HG03520 (cell line): ENCODE data around the gene MGRN1.

Experiments
- ATAC-seq: cut with Tn5 transposase; IDR thresholded peaks from one replicate; pipeline ENCODE4 v1.9.1; 2021; ENCODE audit warnings: mild to moderate bottlenecking, moderate library complexity; ENCODE audit not compliant: unreplicated experiment

The MGRN1 gene

DNA sequence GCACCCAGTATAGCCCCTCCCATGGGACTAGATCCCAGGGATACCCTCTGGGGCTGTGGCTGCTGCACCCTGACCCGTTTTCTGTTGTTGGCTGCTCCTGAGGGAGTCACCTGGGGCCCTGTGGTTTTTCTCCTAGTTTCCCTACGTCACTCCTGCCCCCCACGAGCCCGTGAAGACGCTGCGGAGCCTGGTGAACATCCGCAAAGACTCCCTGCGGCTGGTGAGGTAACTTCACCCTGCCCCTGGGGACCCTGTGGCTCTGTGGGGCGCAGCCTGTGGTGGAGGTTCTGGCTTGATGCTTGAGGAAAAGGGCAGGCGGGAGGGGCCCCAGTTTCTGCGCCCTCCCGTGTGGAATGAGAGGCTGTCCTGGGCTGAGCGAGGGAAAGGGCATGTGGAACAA is 27.2 kb downstream of the MGRN1 start:
- ATAC-seq = no peak

DNA sequence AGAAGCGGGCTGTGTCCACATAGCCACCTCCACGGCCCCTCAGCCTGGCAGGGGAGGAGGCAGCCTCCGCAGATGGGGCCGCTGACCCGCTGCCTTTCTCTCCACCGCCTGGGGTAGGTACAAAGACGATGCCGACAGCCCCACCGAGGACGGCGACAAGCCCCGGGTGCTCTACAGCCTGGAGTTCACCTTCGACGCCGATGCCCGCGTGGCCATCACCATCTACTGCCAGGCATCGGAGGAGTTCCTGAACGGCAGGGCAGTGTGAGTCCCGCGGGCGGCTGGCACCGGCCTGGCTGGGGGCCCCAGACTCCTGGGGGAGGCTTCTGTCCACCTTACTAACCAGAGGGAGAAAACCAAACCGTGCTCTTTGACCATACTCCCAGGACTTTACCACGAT is 27.9 kb downstream of the MGRN1 start:
- ATAC-seq = no peak

DNA sequence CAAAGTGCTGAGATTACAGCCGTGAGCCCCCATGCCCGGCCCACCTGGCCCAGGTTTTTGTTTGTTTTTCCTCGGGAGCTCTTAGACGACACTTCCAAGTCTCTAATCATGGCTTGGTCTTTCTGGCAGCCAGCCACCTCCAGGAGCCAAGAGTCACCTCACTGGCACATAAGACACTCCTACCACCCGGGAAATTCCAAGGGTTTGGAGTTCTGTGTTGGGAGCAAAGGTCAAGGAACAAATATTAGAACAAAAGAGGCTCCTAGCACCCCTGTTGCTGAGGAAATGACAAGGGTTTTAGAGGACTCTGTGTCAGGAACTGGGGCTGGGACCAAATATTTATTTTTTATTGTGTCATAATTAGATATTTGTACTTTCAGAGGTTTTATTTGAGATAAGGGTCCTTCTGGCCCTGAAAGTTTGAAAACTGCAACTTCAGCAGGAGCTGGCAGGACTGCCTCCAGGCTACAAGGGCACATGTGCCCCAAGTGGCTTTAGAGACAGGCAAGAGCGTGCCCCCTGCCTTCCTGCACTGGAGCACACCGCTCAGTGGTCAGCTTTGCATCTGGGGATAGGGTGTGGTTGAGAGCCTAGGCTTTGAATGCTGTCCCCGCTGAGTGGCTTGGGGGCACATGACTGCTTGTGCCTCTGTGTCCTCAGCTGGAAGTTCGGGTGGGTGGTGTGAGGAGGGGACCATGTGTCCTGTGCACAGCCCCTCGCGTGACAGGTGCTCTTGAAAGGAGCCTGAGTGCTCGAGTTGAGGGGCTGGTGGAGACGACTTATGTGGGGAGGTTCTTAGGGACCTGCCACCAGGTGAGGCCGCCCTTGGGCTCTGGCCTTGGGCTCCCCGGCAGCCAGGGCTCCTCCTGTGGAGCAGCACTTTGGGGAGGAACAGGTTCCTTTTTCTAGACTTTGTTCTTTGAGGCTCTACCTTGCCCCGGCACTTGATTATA is 29.7 kb downstream of the MGRN1 start:
- ATAC-seq = no peak

DNA sequence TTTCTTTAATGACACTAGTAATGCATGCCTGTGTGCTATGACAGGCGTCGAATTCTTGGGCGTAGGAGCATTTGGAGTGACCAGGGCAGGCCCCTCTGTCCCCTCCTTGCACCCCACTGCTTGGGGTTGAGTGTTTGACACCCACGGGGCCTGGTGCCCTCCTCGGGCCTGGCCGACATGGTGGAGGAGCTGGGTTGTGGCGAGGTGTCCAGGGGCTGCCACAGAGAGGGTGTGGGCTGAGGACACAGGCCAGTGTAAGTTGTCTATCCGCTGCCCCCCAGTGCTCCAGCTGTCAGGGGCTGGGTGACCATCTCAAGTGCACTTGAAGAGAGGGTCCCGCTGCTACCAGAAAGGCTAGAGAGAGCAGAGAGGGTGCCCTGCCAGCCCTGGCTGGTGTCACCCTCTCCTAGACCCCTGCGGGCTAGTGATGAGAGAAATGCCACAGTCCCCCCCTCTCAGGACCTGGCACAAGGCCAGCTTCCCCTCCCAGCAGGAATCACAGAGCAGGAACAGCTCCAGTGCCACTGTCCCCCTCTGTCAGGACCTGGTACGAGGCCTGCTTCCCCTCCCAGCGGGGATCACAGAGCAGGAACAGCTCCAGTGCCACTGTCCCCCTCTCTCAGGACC is 30.5 kb downstream of the MGRN1 start:
- no peak for ATAC-seq

DNA sequence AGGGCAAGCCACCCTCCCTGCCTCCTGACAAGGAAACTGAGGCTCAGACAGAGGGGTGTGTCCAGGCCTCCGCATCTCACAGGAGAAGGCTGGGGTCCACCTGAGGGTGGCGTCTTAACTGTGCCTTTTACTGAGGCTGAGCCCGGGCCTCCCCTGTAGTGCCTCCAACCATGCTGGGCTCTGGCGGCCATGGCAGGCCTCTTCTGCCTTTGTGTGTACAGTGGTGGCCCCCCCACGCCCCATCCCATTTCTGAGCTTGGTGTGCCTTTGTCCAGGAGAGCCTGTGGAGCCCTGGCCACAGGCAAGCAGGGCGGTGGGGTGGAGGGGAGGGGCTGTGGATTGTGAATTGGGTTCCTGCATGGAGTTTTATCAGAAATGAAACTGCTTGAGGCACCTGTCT is 31.2 kb downstream of the MGRN1 start:
- no peak for ATAC-seq

DNA sequence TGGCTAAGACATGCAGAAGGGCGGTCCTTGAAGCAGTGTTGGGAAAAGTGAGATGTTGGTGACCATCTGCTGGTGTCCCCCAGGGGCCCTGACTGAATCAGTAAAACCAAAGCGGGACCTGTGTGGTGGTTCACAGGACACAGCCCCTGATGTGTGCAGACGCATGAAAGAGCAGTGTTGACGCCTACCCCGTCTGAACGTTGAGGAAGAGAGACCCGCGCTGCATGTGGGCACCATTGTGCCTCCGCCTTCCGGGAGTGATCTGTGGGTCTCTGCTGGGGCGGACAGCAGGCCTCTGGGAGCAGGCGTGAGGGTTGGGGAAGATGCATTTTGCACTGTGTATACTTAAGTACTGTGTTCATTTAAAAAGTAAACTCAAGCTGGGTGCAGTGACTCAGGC is 31.6 kb downstream of the MGRN1 start:
- ATAC-seq = no peak

DNA sequence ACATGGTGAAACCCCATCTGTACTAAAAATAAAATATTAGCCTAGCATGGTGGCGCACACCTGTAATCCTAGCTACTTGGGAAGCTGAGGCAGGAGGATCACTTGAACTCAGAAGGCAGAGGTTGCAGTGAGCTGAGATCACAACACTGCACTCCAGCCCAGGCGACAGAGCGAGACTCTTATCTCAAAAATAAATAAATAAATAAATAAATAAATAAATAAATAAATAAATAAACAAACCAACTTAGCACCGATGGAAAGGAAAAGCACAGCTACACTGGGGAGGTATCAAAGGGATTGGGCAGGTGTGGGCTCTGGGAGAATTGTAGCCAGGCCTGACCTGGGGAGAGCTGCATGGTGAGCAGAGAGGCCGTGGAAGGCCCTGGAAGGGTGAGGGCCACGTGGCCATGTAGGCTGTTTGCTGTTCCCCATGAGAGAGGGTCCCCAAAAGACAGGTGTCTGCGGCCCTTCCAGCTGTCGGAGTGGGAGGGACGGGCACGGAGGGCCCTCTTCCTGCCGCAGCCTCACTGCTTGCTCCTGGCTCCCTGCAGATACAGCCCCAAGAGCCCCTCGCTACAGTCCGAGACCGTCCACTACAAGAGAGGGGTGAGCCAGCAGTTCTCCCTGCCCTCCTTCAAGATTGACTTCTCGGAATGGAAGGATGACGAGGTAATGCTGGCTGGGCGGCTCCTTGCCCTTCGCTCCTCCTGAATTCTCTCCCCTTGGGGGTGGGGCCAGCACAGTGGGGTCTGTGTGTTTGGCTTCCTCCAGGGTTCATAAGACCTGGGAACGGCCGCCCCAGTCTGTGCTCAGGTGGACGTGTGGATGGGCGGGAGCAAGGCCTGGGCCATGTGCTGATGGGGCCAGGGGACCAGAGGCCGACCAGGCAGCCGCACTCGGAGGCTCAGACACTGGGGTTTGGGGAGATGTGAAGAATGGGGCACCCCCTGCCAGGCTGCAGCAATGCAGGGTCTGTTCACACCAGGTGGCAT is 32.4 kb downstream of the MGRN1 start:
- no peak for ATAC-seq

DNA sequence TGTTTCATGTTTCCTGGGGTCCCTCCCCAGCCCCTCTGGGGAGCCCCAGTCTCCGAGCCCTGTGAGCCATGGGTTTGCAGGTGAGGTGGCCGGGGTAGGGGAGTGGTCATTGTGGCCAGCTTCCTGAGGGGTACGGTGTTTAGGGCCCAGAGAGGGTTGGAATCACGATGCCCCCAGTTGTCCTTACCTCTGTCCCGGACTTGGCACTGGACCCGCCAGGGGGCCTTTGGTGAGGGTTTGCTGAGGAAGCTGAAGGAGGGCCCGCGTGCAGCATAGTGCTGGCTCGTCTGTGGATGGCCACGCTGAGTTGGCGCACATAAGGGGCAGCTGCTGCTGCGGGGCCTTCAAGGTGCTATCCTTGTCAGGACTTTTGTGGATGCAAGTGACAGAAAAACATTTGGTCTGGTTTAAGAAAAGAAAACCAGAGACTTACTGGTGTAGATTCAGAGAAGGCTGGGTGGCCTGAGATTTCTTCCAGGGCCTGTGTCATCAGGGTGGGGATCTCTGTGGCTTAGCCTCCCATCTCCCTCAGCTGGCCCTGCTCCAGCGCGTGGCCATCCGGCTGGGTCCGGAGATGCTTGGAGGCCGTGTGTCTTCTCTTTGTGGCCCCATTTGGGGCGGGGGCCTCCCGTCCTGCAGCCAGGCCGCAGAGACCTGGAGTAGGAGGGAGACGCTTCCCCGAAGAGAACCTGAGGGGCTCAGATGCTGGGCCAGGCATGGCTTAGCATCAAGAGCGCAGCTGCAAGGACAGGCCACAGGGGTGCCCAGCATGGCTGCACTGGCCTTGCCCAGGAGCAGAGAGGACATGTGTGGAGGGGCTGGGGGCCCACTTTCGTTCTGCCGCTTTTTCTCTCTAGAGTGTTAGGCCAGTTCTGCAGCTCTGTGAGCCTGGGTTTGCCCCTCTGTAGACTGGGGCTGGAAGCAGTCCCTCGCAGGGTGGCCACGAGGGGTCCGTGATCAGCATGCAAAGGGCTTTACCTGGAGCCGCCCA is 35.0 kb downstream of the MGRN1 start:
- ATAC-seq = no peak

DNA sequence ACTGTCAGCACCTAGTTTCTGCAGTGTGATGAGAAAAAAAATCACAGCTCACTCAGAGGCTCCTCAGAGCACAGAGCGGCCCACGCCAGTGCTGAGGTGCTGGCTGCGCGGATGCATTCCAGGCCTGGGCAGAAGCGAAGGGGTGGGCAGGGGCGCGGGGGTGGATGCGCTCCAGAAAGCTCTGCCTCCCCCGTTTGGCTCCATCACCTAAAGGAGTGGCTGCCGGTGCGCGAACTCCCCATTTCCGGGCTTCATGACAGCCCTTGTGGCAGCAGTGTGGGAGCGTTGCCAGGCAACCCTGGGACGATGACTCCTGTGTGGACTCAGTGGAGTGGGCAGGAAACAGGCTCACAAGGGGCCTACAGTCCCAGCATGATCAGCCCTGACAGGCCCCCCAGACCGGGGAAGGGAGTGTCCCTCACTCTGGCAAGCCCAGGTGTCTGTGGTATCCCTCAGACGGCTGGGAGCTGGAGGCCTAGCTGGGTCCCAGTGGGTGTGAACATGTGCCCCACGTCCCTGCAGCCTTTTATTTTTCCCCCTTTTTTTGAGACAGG is 35.9 kb downstream of the MGRN1 start:
- ATAC-seq = no peak

DNA sequence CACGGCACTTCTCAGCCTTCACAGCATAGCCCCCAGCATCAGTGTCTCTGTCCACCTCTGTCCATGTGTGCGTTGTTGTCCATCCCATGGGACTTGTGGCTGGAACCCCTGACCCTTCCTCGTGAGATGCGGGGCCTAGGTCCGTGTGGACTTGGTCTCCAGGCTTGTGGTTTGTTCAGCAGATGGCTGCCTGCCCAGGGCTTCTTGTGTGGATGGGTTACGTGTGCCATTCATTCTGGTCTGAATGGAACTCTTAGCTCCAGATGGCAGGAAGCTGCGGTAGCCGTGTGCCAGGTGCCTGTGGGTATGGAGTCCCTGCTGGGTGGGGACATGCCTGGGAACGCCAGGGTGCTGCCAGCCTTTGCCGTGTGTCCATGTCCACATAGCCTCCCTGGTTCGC is 37.0 kb downstream of the MGRN1 start:
- no peak for ATAC-seq

DNA sequence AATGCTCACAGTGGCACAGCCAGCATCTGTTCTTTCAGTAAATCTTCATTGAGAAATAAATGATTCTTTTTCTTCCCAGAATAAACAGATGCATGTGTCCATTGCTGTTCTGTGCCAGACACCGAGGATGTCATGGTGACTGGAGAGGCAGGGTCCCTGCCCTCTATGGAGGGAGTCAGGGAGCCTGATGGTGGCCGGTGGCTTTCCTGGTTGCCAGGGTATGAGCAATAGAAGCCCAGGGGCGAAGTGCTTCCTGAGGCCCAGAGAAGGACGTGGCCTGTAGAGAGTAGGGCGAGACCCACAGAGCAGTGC is 38.8 kb downstream of the MGRN1 start:
- ATAC-seq = no peak

DNA sequence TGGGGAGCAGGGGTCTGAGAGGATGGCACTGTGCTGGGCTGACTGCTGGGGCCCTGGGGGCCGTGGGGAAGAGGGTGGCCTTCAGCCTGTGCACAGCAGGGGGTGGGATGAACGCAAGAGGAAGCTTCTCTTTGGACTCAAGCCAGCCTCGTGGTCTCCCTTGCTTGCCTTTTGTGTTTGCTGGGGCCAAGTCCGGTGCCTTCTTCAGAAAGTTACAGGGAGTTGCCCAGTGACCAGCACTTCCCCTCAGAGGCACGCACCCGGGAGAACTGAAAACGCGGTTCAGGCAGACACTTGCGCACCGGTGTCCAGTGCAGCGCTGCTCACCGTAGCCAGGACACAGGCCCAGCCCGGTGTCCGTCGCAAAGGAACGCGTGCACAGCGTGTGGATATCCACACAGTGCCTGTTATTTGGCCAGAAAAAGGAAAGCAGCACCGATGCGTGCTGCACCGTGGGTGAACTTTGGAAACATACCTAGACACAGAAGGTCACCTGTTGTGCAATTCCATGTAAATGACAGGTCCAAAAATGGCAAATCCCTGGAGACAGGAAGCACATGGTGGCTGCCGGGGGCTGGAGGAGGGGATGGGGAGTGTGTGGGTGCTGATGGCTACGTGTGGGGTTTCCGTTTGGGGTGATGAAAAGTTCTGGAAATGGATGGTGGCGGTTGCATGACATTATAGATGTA is 39.3 kb downstream of the MGRN1 start:
- ATAC-seq = no peak

DNA sequence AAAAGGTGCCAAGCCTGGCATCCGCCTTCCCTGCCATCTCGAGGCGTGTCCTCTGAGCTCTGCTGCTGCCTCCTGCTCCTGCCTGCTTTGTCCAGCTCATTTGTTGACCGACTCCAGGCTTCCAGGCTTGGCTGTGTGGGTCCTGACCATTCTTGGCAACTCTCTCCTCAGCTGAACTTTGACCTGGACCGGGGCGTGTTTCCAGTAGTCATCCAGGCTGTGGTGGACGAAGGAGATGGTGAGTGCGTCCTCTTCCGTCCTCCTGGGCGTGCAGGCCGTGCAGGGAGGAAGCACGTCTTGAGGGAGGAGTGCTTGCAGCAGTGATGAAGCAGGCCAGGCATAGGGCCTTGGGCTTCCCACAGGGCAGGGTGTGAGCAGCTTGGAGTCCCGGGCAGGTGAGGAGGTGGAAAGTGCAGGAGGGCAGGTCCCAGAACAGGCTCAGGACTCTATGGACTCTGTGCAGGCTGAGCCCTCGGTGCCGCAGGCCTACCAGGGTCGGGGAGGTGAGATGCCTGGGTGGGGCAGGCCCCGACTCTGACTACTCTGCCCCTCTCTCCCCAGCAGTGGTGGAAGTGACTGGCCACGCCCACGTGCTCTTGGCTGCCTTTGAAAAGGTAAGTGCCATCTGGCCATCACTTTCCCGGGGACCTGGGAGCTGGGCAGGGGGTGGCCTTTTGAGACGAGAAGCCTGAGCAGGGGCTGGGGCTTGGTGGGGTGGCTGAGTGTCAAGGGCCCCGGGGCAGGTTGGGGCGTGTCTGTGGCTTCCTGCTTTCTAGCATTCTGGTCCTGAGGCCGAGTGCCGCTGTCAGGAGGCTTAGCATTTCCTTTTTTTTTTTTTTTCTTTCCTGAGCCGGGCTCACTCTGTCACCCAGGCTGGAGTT is 40.2 kb downstream of the MGRN1 start:
- ATAC-seq = no peak

DNA sequence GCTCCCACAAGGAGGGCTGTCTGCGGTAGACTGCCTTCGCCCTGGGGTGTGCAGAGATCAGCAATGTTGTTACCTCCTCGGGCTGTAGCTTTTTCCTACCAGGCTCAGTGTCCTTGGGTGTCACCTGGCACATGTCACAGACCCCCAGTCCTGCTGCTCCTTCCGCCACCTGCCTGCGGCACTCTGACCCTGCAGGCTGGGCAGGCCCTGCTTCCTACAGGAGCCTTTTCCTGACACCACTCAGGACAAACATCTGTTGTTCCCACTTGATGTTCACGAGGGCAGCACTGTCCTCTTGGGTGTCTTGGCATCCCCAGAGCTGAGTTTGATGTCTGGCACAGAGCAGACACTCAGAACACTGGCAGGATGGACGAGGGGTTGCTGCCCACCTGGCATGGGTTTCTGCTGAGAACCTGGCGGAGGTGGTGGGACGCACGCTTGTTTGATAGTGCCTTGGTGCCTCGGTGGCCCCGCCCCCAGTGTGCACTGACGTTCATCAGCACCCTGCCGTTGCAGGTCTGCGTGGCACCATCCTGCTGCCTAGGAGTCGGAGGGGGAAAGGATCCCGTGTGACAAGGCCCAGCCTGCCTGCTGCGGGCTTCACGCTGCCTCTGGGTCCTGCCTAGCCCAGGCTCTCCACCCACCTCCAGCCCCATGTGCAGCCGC is 42.0 kb downstream of the MGRN1 start:
- no peak for ATAC-seq

DNA sequence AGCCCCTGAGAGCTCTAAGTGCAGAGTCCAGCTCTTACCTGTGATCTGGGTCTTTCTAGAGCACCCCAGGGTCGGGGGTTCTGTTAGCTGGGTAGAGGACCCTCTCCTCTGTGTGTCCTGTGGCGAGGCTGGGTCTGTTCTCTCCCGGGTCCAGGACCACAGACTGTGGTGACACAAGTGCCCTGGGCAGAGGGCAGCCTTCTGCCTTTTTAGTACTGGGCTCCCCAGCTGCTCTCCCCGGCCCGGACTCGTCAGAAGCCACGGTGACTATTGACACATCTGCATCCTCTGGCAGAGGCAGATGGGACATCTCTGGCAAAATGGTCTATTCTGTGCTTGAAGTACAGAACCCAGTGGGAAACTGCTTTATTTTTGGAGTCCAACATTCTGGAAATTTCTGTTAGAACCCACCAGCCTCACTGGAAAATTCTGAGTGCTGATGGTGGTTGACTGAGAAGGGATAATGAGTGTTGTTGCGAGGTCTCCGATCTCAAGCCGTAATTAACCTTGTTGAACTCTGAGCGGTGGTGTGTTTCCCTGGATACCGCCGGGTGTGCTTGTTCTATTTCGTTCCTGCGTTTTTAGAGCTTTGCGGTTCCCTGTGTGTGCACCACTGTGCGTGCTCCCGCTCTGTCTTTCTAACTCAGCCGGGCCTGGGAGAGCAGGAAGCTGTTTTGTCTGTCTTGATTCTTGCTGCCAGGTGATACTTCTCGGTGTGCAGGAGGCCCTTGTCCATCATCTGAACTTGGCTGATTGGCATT is 42.8 kb downstream of the MGRN1 start:
- ATAC-seq = no peak

DNA sequence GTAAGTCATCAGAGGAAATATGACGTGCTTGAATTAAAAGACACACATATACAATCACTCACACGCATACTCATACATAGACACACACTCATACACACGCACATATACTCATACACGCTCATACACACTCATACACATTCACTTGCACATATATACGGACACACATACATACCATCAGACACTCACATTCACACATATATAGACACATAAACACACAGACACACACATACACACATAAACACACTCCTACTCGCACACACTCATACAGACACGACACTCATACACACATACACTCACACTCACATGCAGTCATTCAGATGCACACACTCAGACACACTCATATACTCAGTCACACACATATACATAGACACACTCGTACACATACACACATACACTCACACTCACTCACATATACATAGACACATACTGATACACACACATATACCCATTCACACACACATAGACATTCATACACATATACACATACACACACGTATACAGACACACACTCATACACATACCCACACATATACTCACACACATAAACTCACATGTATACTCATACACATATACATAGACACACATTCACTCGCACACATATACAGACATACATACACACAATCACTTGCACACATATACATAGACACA is 43.8 kb downstream of the MGRN1 start:
- no peak for ATAC-seq
